K562 (cell line): ENCODE measurements around the gene VGLL4. TPM values are rescaled to one million over a fixed set of nuclear protein-coding genes. Genes with fewer than 3 reads are reported as not detected.

Experiments
- BACH1 ChIP-seq: fragments of 200-800 bp; sonication (Bioruptor generic); IDR thresholded peaks from 2 replicates; pipeline ENCODE4 v1.6.1; 2016; ENCODE audit warnings: missing genetic modification characterization, missing compliant biosample characterization
- BRF1 ChIP-seq: IDR thresholded peaks from 3 replicates; pipeline ENCODE4 v1.6.1; 2011; ENCODE audit warnings: borderline replicate concordance, mild to moderate bottlenecking; ENCODE audit not compliant: insufficient read length; ENCODE audit errors: extremely low read depth
- CC2D1A ChIP-seq: fragments of 450-650 bp; IDR thresholded peaks from 2 replicates; pipeline ENCODE4 v1.6.1; 2017; ENCODE audit warnings: mild to moderate bottlenecking
- CXXC5 ChIP-seq: fragments of 250-450 bp; sonication (Bioruptor Pico); IDR thresholded peaks from 2 replicates; pipeline ENCODE4 v1.8.0; 2022; ENCODE audit warnings: inconsistent platforms, mild to moderate bottlenecking, moderate library complexity
- EGR1 ChIP-seq: fragments of 450-650 bp; conservative IDR thresholded peaks from 2 replicates; pipeline ENCODE4 v1.6.1; 2017; ENCODE audit warnings: mild to moderate bottlenecking
- EP300 ChIP-seq: IDR thresholded peaks from 2 replicates; pipeline ENCODE4 v1.6.1; 2012; ENCODE audit warnings: low read length, improper control_type of control experiment
- EP400 ChIP-seq: fragments of 450-650 bp; IDR thresholded peaks from 2 replicates; pipeline ENCODE4 v1.6.1; 2017; ENCODE audit warnings: antibody characterized with exemption, mild to moderate bottlenecking, moderate library complexity
- FOXP1 ChIP-seq: sonication (generic); formaldehyde crosslinking; IDR thresholded peaks from 2 replicates; pipeline ENCODE4 v1.8.0; 2022; ENCODE audit warnings: mild to moderate bottlenecking, missing genetic modification reagents
- GTF2A2 ChIP-seq: IDR thresholded peaks from 2 replicates; pipeline ENCODE4 v1.6.1; 2016; ENCODE audit warnings: mild to moderate bottlenecking, missing genetic modification characterization, missing compliant biosample characterization
- HDGF ChIP-seq: fragments of 450-650 bp; IDR thresholded peaks from 2 replicates; pipeline ENCODE4 v1.6.1; 2016
- HNRNPUL1 ChIP-seq: fragments of 200-400 bp; formaldehyde crosslinking; IDR thresholded peaks from 2 replicates; pipeline ENCODE4 v1.6.1; 2017; ENCODE audit warnings: low read length
- JUNB ChIP-seq: fragments of 450-650 bp; formaldehyde crosslinking; conservative IDR thresholded peaks from 2 replicates; pipeline ENCODE4 v1.4.0; 2020; ENCODE audit warnings: mild to moderate bottlenecking
- KAT2B ChIP-seq: IDR thresholded peaks from one replicate; pipeline ENCODE4 v1.6.1; 2012; ENCODE audit warnings: low read depth, mild to moderate bottlenecking, control low read depth, inconsistent platforms, low read length, moderate library complexity
- MAFK ChIP-seq: IDR thresholded peaks from 2 replicates; pipeline ENCODE4 v1.6.1; 2011; ENCODE audit warnings: low read length, improper control_type of control experiment
- MNT ChIP-seq, 2 experiments: fragments of 450-650 bp; conservative IDR thresholded peaks; 2 replicates each; pipeline ENCODE4 v1.6.1; 2017; ENCODE audit warnings: mild to moderate bottlenecking in 2 of 2, moderate library complexity in 2 of 2
- MYC ChIP-seq, 2 experiments: fragments of 250-450 bp in 1 of 2; sonication (Bioruptor Pico) in 1 of 2; IDR thresholded peaks; 2 replicates each; pipeline versions ENCODE4 v1.5.1 to v1.6.1; 2012 to 2021; ENCODE audit warnings: low read depth in 2 of 2, borderline replicate concordance in 1 of 2, improper control_type of control experiment in 1 of 2, low read length in 1 of 2, mild to moderate bottlenecking in 1 of 2, moderate library complexity in 1 of 2
- PTRF ChIP-seq: fragments of 450-650 bp; IDR thresholded peaks from 2 replicates; pipeline ENCODE4 v1.6.1; 2016; ENCODE audit warnings: mild to moderate bottlenecking, missing genetic modification characterization, missing compliant biosample characterization
- SMAD1 ChIP-seq: fragments of 150-350 bp; IDR thresholded peaks from 2 replicates; pipeline ENCODE4 v1.6.1; 2014; ENCODE audit warnings: low read length, low read depth; ENCODE audit not compliant: partially characterized antibody
- SMAD4 ChIP-seq: fragments of 250-450 bp; sonication (Bioruptor Pico); conservative IDR thresholded peaks from 2 replicates; pipeline ENCODE4 v1.8.0; 2021; ENCODE audit warnings: inconsistent platforms, mild to moderate bottlenecking, moderate library complexity
- SMARCA5 ChIP-seq: fragments of 450-650 bp; IDR thresholded peaks from 2 replicates; pipeline ENCODE4 v1.6.1; 2016
- SMARCB1 ChIP-seq: IDR thresholded peaks from 2 replicates; pipeline ENCODE4 v1.6.1; 2011; ENCODE audit warnings: improper control_type of control experiment, low read depth; ENCODE audit not compliant: insufficient read length
- TARDBP ChIP-seq: fragments of 450-650 bp; IDR thresholded peaks from 2 replicates; pipeline ENCODE4 v1.6.1; 2016
- ZFPM2 ChIP-seq: fragments of 250-450 bp; sonication (Bioruptor Pico); IDR thresholded peaks from 2 replicates; pipeline ENCODE4 v1.5.1; 2022; ENCODE audit warnings: mild to moderate bottlenecking
- ZNF274 ChIP-seq: IDR thresholded peaks from 2 replicates; pipeline ENCODE4 v1.6.1; 2011; ENCODE audit warnings: low read depth, mild to moderate bottlenecking, low read length, moderate library complexity, borderline replicate concordance
- ZNF384 ChIP-seq: IDR thresholded peaks from 2 replicates; pipeline ENCODE4 v1.6.1; 2012; ENCODE audit warnings: low read depth, low read length, improper control_type of control experiment
- ZNF584 ChIP-seq: fragments of 200-800 bp; sonication (Bioruptor generic); IDR thresholded peaks from 2 replicates; pipeline ENCODE4 v1.6.1; 2016; ENCODE audit warnings: low read depth, mild to moderate bottlenecking, missing genetic modification characterization, missing compliant biosample characterization
- polyA plus RNA-seq, 8 experiments: library from polyadenylated mRNA; depleted of rRNA in 4 of 8; stranded (reverse) in 5 of 8; unstranded in 3 of 8; fragments of >200 nt; fragmentation: Nextera tagmentation in 2 of 8; fragmentation: Illumina TruSeq in 1 of 8; extraction: Ambion mirVana in 2 of 8; extraction: Trizol in 1 of 8; gene quantifications; 2 replicates each; pipeline versions ENCODE4 v1.2.1 to v1.2.3, GENCODE V29; 2011 to 2014; ENCODE audit warnings: inconsistent platforms in 1 of 8, missing spikeins in 1 of 8
- total RNA-seq, 7 experiments: library from RNA; depleted of rRNA in 6 of 7; stranded (reverse); fragments of >200 nt in 6 of 7; fragmentation: Illumina TruSeq in 2 of 7; extraction: Trizol in 2 of 7; gene quantifications; 2 replicates each; pipeline versions ENCODE4 v1.2.1 to v1.2.3, GENCODE V29; 2011 to 2021; ENCODE audit warnings: low replicate concordance in 1 of 7
- TF ChIP-seq, protein P1 (sequence below): sonication (generic); formaldehyde crosslinking; IDR thresholded peaks from 2 replicates; pipeline ENCODE4 v1.9.0; 2022; ENCODE audit warnings: mild to moderate bottlenecking, missing genetic modification reagents
- TF ChIP-seq, protein P2 (sequence below): fragments of 450-650 bp; IDR thresholded peaks from one replicate; pipeline ENCODE4 v1.6.1; 2018; ENCODE audit warnings: mild to moderate bottlenecking, moderate library complexity; ENCODE audit not compliant: partially characterized antibody

The VGLL4 gene
- total and polyA plus RNA-seq, 9 of the 15 experiments (the other 6 are each of a cell fraction or from before 2014, with no cell fraction given) = 0.27 to 10.9 (median 8.6) TPM

- TF ChIP-seq ZNF584 (CRISPR knock-in tag) = no peak
- TF ChIP-seq CC2D1A = 0 out of 2 replicates have a peak, but pooled peaks have one; percentile 13
- peak; percentile 95 for TF ChIP-seq MYC (IDR thresholded peaks at IDR 0.05; ENCODE audit: low read depth, low read length)
- TF ChIP-seq MYC (CRISPR knock-in tag; IDR thresholded peaks at IDR 0.05; ENCODE audit: borderline replicate concordance, low read depth) = no peak
- TF ChIP-seq, protein P1, sequence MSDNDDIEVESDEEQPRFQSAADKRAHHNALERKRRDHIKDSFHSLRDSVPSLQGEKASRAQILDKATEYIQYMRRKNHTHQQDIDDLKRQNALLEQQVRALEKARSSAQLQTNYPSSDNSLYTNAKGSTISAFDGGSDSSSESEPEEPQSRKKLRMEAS (CRISPR knock-in tag) = peak; percentile 79
- no peak for TF ChIP-seq FOXP1 (CRISPR knock-in tag)
- peak; percentile 84 for TF ChIP-seq EP400
- TF ChIP-seq HNRNPUL1 = no peak
- peak; percentile 56 for TF ChIP-seq CXXC5 (CRISPR knock-in tag)
- TF ChIP-seq ZFPM2 (CRISPR knock-in tag) = no peak
- TF ChIP-seq HDGF = 0 out of 2 replicates have a peak, but pooled peaks have one; percentile 62
- peak; percentile 44; the same call in 1 of the 2 replicates for TF ChIP-seq BACH1 (tag)
- peak; percentile 51 for TF ChIP-seq SMAD4 (CRISPR knock-in tag)
- no peak for TF ChIP-seq BRF1
- peak; percentile 73 to 85 for TF ChIP-seq MNT (conservative IDR thresholded peaks at IDR 0.05)
- TF ChIP-seq EGR1 = no peak
- TF ChIP-seq GTF2A2 (tag) = no peak
- no peak for TF ChIP-seq PTRF (tag)
- TF ChIP-seq JUNB (CRISPR knock-in tag) = no peak
- no peak for TF ChIP-seq SMARCA5
- TF ChIP-seq KAT2B = no peak
- no peak for TF ChIP-seq SMARCB1
- no peak for TF ChIP-seq ZNF274
- TF ChIP-seq, protein P2, sequence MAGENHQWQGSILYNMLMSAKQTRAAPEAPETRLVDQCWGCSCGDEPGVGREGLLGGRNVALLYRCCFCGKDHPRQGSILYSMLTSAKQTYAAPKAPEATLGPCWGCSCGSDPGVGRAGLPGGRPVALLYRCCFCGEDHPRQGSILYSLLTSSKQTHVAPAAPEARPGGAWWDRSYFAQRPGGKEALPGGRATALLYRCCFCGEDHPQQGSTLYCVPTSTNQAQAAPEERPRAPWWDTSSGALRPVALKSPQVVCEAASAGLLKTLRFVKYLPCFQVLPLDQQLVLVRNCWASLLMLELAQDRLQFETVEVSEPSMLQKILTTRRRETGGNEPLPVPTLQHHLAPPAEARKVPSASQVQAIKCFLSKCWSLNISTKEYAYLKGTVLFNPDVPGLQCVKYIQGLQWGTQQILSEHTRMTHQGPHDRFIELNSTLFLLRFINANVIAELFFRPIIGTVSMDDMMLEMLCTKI = no peak
- TF ChIP-seq MAFK = no peak
- no peak; the same call in 1 of the 2 replicates for TF ChIP-seq TARDBP
- no peak for TF ChIP-seq SMAD1
- peak; percentile 93 for TF ChIP-seq ZNF384
- peak; percentile 57 for TF ChIP-seq EP300
Measured at GRCh38 chr3:11509173-11510000, 134.3 kb downstream of the VGLL4 start (continued).
